Ectodermal cell (in vitro differentiated cells): ENCODE measurements around the gene TMEM253. TPM values are rescaled to one million over a fixed set of nuclear protein-coding genes. Genes with fewer than 3 reads are reported as not detected.

Experiments used
- H3K27ac ChIP-seq: 2 replicates; pipeline ENCODE4 v1.7.0; 2013; ENCODE audit warnings: mild to moderate bottlenecking, low read depth, low read length; ENCODE audit not compliant: insufficient read depth, poor library complexity, severe bottlenecking
- H3K27me3 ChIP-seq: 2 replicates; pipeline ENCODE4 v1.7.0; 2013; ENCODE audit warnings: mild to moderate bottlenecking, low read length; ENCODE audit not compliant: insufficient read depth, control insufficient read depth, poor library complexity, severe bottlenecking
- H3K36me3 ChIP-seq: one replicate; pipeline ENCODE4 v1.7.0; 2013; ENCODE audit warnings: low read length; ENCODE audit not compliant: control insufficient read depth, insufficient read depth
- H3K4me1 ChIP-seq: one replicate; pipeline ENCODE4 v1.7.0; 2013; ENCODE audit warnings: low read length; ENCODE audit not compliant: control insufficient read depth, insufficient read depth
- H3K4me3 ChIP-seq: 2 replicates; pipeline ENCODE4 v1.7.0; 2013; ENCODE audit warnings: low read depth, low read length, control low read depth; ENCODE audit not compliant: insufficient read depth
- H3K9me3 ChIP-seq: 2 replicates; pipeline ENCODE4 v1.7.0; 2013; ENCODE audit warnings: mild to moderate bottlenecking, low read length, moderate library complexity; ENCODE audit not compliant: control insufficient read depth
- WGBS, 2 experiments: methylation state at CpG; one replicate each; pipeline ENCODE4 v1.1.7; 2013; ENCODE audit warnings: missing lambda C conversion rate in 2 of 2; 5-methylcytosine and 5-hydroxymethylcytosine counted together
- polyA plus RNA-seq, 4 experiments: library from polyadenylated mRNA; stranded (reverse); fragments of 50-300 nt; gene quantifications; one replicate each; pipeline ENCODE4 v1.2.3, GENCODE V29; 2013

Gene TMEM253
- polyA plus RNA-seq (2013, experiment 1 of 4): 1.3 TPM
- polyA plus RNA-seq (2013, experiment 2 of 4): 2.3 TPM
- 1.7 TPM for polyA plus RNA-seq (2013, experiment 3 of 4)
- 2.3 TPM for polyA plus RNA-seq (2013, experiment 4 of 4)

GRCh38 chr14:21100931-21101330, at the start of gene TMEM253:
TSS of gene TMEM253 (plus strand) at chr14:21101066. CDS start at chr14:21101344, 278 bp downstream.
- 89 to 93% methylated on average over 5 of the region's 5 CpGs for WGBS, 2 experiments
- Histone ChIP-seq H3K36me3 (no peaks in the 10 kb centered on the region), H3K27ac (no peak within 1 kb of the TSS), H3K4me1 (peaks cover 42% of the 10 kb centered on the region), H3K9me3 (no peaks in the 10 kb centered on the region), H3K4me3 (no peak within 1 kb of the TSS), H3K27me3 (no peaks in the 10 kb centered on the region)

- Histone ChIP-seq H3K27ac (no peak overlapping the region), H3K4me1 (no peaks in the 10 kb centered on the region)
Observed at GRCh38 chr14:21053184-21054122, 47.4 kb upstream of the TMEM253 start.

GRCh38 chr14:21054123-21054767, 46.6 kb upstream of the TMEM253 start:
- Histone ChIP-seq H3K27ac (no peak overlapping the region), H3K36me3 (no peaks in the 10 kb centered on the region), H3K27me3 (no peaks in the 10 kb centered on the region), H3K4me3 (no peak overlapping the region), H3K4me1 (no peaks in the 10 kb centered on the region), H3K9me3 (no peaks in the 10 kb centered on the region)
- WGBS, 2 experiments: 74 to 92% methylated on average over 3 of the region's 3 CpGs

More at GRCh38 chr14:21053184-21054122, 47.4 kb upstream of the TMEM253 start:
- H3K27me3 ChIP-seq: no peaks in the 10 kb centered on the region
- no peak overlapping the region for H3K4me3 ChIP-seq
- no peaks in the 10 kb centered on the region for H3K9me3 ChIP-seq
- 89 to 92% methylated on average over 20 of the region's 20 CpGs for WGBS, 2 experiments
- no peaks in the 10 kb centered on the region for H3K36me3 ChIP-seq

- no peaks in the 10 kb centered on the region for H3K9me3 ChIP-seq
- no peaks in the 10 kb centered on the region for H3K4me1 ChIP-seq
- no peaks in the 10 kb centered on the region for H3K27me3 ChIP-seq
- no peak overlapping the region for H3K27ac ChIP-seq
- no peaks in the 10 kb centered on the region for H3K36me3 ChIP-seq
- H3K4me3 ChIP-seq: no peak overlapping the region
- 91 to 100% methylated on average over 2 of the region's 4 CpGs for WGBS, 2 experiments
Observed at GRCh38 chr14:21054768-21055145, 46.1 kb upstream of the TMEM253 start.

GRCh38 chr14:21055432-21056117, 45.3 kb upstream of the TMEM253 start:
- no peak overlapping the region for H3K4me3 ChIP-seq
- 63 to 67% methylated on average over 5 of the region's 5 CpGs for WGBS, 2 experiments
- H3K4me1 ChIP-seq: no peaks in the 10 kb centered on the region
- no peaks in the 10 kb centered on the region for H3K9me3 ChIP-seq
- H3K36me3 ChIP-seq: no peaks in the 10 kb centered on the region
- no peak overlapping the region for H3K27ac ChIP-seq
- H3K27me3 ChIP-seq: no peaks in the 10 kb centered on the region

GRCh38 chr14:21056520-21057163, 44.2 kb upstream of the TMEM253 start:
- Histone ChIP-seq H3K4me3 (no peak overlapping the region), H3K4me1 (no peaks in the 10 kb centered on the region), H3K27me3 (no peaks in the 10 kb centered on the region), H3K9me3 (no peaks in the 10 kb centered on the region), H3K27ac (no peak overlapping the region), H3K36me3 (no peaks in the 10 kb centered on the region)
- 91 to 92% methylated on average over 10 of the region's 10 CpGs for WGBS, 2 experiments

GRCh38 chr14:21057803-21058675, 42.8 kb upstream of the TMEM253 start, which contains the start of gene RNASE8:
TSS of gene RNASE8 (plus strand) at chr14:21057822. CDS start at chr14:21057893, 71 bp downstream.
- Histone ChIP-seq H3K4me3 (no peak within 1 kb of the TSS), H3K36me3 (no peaks in the 10 kb centered on the region), H3K27ac (no peak within 1 kb of the TSS), H3K27me3 (no peaks in the 10 kb centered on the region), H3K4me1 (no peaks in the 10 kb centered on the region), H3K9me3 (no peaks in the 10 kb centered on the region)
- 88 to 89% methylated on average over 8 of the region's 8 CpGs for WGBS, 2 experiments

- Histone ChIP-seq H3K36me3 (no peaks in the 10 kb centered on the region), H3K4me3 (no peak overlapping the region), H3K27me3 (no peaks in the 10 kb centered on the region), H3K9me3 (no peaks in the 10 kb centered on the region), H3K4me1 (peaks cover 8% of the 10 kb centered on the region), H3K27ac (no peak overlapping the region)
- WGBS, 2 experiments: 91% methylated on average over 5 of the region's 5 CpGs
Observed at GRCh38 chr14:21058903-21059302, 42.0 kb upstream of the TMEM253 start.
